HFFc6 (cell line): ENCODE data around the gene IGFBPL1. TPM values are rescaled to one million over a fixed set of nuclear protein-coding genes. Genes with fewer than 3 reads are reported as not detected.

ENCODE experiments used
- DNase-seq: peaks from one replicate; pipeline ENCODE4 v3.0.0-alpha.2; 2018
- H3K27ac Mint-ChIP-seq: 2 replicates; pipeline ENCODE4 v1.8.0; 2020; ENCODE audit warnings: mild to moderate bottlenecking, mixed read lengths
- H3K27me3 Mint-ChIP-seq: 2 replicates; pipeline ENCODE4 v1.8.0; 2021; ENCODE audit warnings: mild to moderate bottlenecking, moderate library complexity, mixed read lengths; ENCODE audit not compliant: insufficient read depth
- H3K36me3 Mint-ChIP-seq: 2 replicates; pipeline ENCODE4 v1.8.0; 2021; ENCODE audit warnings: low read depth, mixed read lengths
- H3K4me1 Mint-ChIP-seq: 2 replicates; pipeline ENCODE4 v1.8.0; 2020; ENCODE audit warnings: low read depth, mixed read lengths
- H3K4me3 Mint-ChIP-seq: 2 replicates; pipeline ENCODE4 v1.8.0; 2020; ENCODE audit warnings: mild to moderate bottlenecking, moderate library complexity, mixed read lengths
- H3K9me3 Mint-ChIP-seq: 2 replicates; pipeline ENCODE4 v1.8.0; 2020; ENCODE audit warnings: mild to moderate bottlenecking, mixed read lengths
- total RNA-seq, 6 experiments: library from RNA; stranded (reverse); fragmentation: NEBNext Ultra II Directional; extraction: Animal tissue kit (Norgen Biotek cat#: 25700); gene quantifications; 2 replicates in 1 of 6; 3 replicates in 5 of 6; pipeline ENCODE4 v1.2.3, GENCODE V29; 2021
- TF ChIP-seq, protein P1 (sequence below): fragments of 200-600 bp; sonication (generic); IDR thresholded peaks from 2 replicates; pipeline ENCODE4 v1.5.0; 2021; ENCODE audit warnings: antibody characterized with exemption, mild to moderate bottlenecking

IGFBPL1 gene
- total RNA-seq, 6 experiments from 2014 or later, result not detected

- Mint-ChIP-seq H3K27ac (no peak overlapping the region), H3K4me3 (no peak overlapping the region), H3K4me1 (peaks cover 36% of the 10 kb centered on the region), H3K36me3 (no peaks in the 10 kb centered on the region), H3K27me3 (peaks cover 8% of the 10 kb centered on the region), H3K9me3 (no peaks in the 10 kb centered on the region)
- no peak for DNase-seq
- TF ChIP-seq, protein P1, sequence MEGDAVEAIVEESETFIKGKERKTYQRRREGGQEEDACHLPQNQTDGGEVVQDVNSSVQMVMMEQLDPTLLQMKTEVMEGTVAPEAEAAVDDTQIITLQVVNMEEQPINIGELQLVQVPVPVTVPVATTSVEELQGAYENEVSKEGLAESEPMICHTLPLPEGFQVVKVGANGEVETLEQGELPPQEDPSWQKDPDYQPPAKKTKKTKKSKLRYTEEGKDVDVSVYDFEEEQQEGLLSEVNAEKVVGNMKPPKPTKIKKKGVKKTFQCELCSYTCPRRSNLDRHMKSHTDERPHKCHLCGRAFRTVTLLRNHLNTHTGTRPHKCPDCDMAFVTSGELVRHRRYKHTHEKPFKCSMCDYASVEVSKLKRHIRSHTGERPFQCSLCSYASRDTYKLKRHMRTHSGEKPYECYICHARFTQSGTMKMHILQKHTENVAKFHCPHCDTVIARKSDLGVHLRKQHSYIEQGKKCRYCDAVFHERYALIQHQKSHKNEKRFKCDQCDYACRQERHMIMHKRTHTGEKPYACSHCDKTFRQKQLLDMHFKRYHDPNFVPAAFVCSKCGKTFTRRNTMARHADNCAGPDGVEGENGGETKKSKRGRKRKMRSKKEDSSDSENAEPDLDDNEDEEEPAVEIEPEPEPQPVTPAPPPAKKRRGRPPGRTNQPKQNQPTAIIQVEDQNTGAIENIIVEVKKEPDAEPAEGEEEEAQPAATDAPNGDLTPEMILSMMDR, result no peak
These were observed 16.3 kb upstream of the IGFBPL1 start for GRCh38 chr9:38440516-38440915.

GRCh38 chr9:38439916-38440301 is 15.7 kb upstream of the IGFBPL1 start:
- Mint-ChIP-seq H3K9me3 (no peaks in the 10 kb centered on the region), H3K4me3 (no peak overlapping the region), H3K27me3 (peaks cover 8% of the 10 kb centered on the region), H3K4me1 (peaks cover 42% of the 10 kb centered on the region), H3K36me3 (no peaks in the 10 kb centered on the region), H3K27ac (no peak overlapping the region)
- TF ChIP-seq, protein P1, result no peak
- no peak for DNase-seq

GRCh38 chr9:38439291-38439915 is 15.1 kb upstream of the IGFBPL1 start:
- Mint-ChIP-seq H3K36me3 (no peaks in the 10 kb centered on the region), H3K4me3 (no peak overlapping the region), H3K27ac (no peak overlapping the region), H3K9me3 (no peaks in the 10 kb centered on the region), H3K27me3 (peaks cover 8% of the 10 kb centered on the region), H3K4me1 (peaks cover 47% of the 10 kb centered on the region)
- no peak for DNase-seq
- TF ChIP-seq, protein P1, result no peak

DNA sequence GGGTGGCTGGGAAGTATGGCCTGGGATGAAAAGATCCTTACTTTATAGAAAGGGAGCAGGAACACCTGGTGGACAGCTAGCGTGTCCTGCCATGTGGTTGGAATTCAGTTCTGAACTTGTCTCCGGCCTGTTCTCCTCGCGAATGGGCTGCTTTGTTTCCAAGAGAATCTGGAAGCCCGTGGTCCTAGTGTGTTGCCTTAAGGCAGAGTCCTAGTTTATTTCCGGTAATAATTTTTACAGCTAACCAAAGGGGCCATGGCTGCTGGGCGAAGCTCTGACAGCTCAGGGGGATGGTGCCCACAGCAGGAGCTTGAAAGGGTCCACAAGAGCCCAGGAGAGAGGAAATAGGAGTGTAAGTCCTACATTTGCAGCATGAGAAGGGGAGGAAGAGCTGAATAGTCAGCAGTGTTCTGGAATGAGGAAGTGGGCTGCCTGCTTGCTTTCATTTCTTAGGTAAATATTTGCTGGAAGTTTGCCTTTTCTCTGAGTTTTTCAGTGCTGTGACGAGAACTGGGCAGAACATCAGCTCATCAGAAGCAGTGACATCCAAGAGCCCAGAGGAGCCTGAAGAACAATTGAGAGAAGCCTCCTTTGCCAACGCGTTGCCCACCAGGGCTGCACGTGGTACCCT is 13.1 kb upstream of the IGFBPL1 start:
- Mint-ChIP-seq H3K4me3 (peak overlapping the region; percentile 53), H3K36me3 (no peaks in the 10 kb centered on the region), H3K27ac (peak overlapping the region; percentile 48), H3K27me3 (peaks cover 7% of the 10 kb centered on the region), H3K9me3 (no peaks in the 10 kb centered on the region), H3K4me1 (peaks cover 45% of the 10 kb centered on the region)
- TF ChIP-seq, protein P1, result no peak
- peak; percentile 11 for DNase-seq

GRCh38 chr9:38436708-38437107 is 12.5 kb upstream of the IGFBPL1 start:
- no peaks in the 10 kb centered on the region for H3K9me3 Mint-ChIP-seq
- H3K4me1 Mint-ChIP-seq, result peaks cover 45% of the 10 kb centered on the region
- peak overlapping the region; percentile 53 for H3K4me3 Mint-ChIP-seq
- TF ChIP-seq, protein P1, result no peak
- H3K27me3 Mint-ChIP-seq, result peaks cover 11% of the 10 kb centered on the region
- no peaks in the 10 kb centered on the region for H3K36me3 Mint-ChIP-seq
- no peak overlapping the region for H3K27ac Mint-ChIP-seq
- DNase-seq, result no peak
